SK-N-MC (cell line): Measurements from ENCODE around the gene CACNA2D2.

Experiments used
- EZH2 ChIP-seq: fragments of 200-600 bp; sonication (generic); IDR thresholded peaks from one replicate; pipeline ENCODE4 v1.6.1; 2017; ENCODE audit warnings: antibody characterized with exemption
- FOXP2 ChIP-seq: optimal IDR thresholded peaks from 2 replicates; pipeline ENCODE3; 2011; ENCODE audit warnings: mild to moderate bottlenecking, moderate library complexity; ENCODE audit not compliant: insufficient read depth; ENCODE audit errors: extremely low read length, control extremely low read depth
- POLR2AphosphoS5 ChIP-seq: IDR thresholded peaks from 2 replicates; pipeline ENCODE4 v1.6.1; 2012; ENCODE audit warnings: mild to moderate bottlenecking, low read depth, low read length, borderline replicate concordance

DNA sequence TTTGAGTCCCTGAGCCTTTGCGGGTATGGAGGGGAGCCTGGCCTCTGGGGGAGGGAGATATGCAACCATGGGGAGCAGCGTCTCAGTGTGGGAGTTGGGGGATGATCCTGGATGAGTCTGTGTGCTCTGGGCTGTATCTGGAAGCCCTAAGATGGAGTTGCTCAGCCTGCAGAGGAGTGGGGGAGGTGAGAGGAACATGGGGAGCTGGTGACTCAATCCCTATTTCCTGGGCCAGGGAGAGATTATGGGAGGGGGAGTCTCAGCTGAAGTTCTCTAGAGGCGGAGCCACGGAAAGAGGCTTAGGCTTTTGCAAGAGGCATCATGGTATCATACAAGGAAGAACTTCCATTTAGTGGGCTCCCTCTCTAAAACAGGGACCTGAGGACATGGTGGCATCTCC lies 84.6 kb downstream of the CACNA2D2 start:
- TF ChIP-seq POLR2AphosphoS5 (no peak), EZH2 (no peak), FOXP2 (no peak)
